HepG2 (cell line): ENCODE results near the gene KLHL8. TPM values are rescaled to one million over a fixed set of nuclear protein-coding genes. Genes with fewer than 3 reads are reported as not detected.

Experiments
- ATAC-seq: fragments of 200-7000 bp; cut with Tn5 transposase; 3 replicates; pipeline ENCODE4 v1.9.1; 2020; ENCODE audit warnings: mild to moderate bottlenecking, moderate library complexity
- BruUV-seq: library from RNA; stranded (reverse); fragments of 400-500 nt; replicated peaks from 2 replicates; lab custom pipeline; 2021; lab: Mats Ljungman, UMichigan
- CTCF ChIA-PET: fragments of 300-600 bp; formaldehyde crosslinking; extraction: SDS; loops from one replicate; lab custom pipeline; 2021; ENCODE audit warnings: low total read pairs, inconsistent platforms, low intra/inter-chr PET ratio; lab: Yijun Ruan, JAX
- POLR2A ChIA-PET: fragments of 350-600 bp; sonication (Branson Sonifier 250); formaldehyde crosslinking; loops from one replicate; lab custom pipeline; 2020; ENCODE audit warnings: antibody characterized with exemption, inconsistent platforms; lab: Yijun Ruan, JAX
- DNase-seq: peaks from one replicate; pipeline ENCODE4 v3.0.0-alpha.2; 2015; ENCODE audit warnings: low spot score
- FAIRE-seq: peaks from 3 replicates; lab custom pipeline; 2011; peaks lifted over from hg19 to GRCh38; lab: Jason Lieb, UNC
- H2AFZ ChIP-seq: one replicate; pipeline ENCODE4 v1.6.1; 2011; ENCODE audit warnings: low read length, inconsistent platforms
- H3K27ac ChIP-seq: fragments of 300-600 bp; 3 replicates; pipeline ENCODE4 v1.8.0; 2011; ENCODE audit warnings: mixed run types, mild to moderate bottlenecking, mixed read lengths, low read length, inconsistent platforms; ENCODE audit not compliant: insufficient read depth; ENCODE audit errors: extremely low read length
- H3K27me3 ChIP-seq, 2 experiments: fragments of 200-600 bp in 1 of 2; 2 replicates in 1 of 2; 3 replicates in 1 of 2; pipeline versions ENCODE4 v1.6.0 to v1.8.0; 2011; ENCODE audit warnings: low read length in 2 of 2, mild to moderate bottlenecking in 2 of 2, moderate library complexity in 2 of 2, inconsistent platforms in 1 of 2; ENCODE audit not compliant: insufficient read depth in 2 of 2, control insufficient read depth in 1 of 2
- H3K36me3 ChIP-seq, 2 experiments: fragments of 200-600 bp in 1 of 2; replicated peaks in 1 of 2; 2 replicates in 1 of 2; 3 replicates in 1 of 2; pipeline versions ENCODE4 v1.5.1 to v1.8.0; 2011; ENCODE audit warnings: low read length in 2 of 2, inconsistent platforms in 1 of 2; ENCODE audit not compliant: insufficient read depth in 2 of 2, control insufficient read depth in 1 of 2
- H3K4me1 ChIP-seq: 2 replicates; pipeline ENCODE4 v1.5.1; 2012; ENCODE audit warnings: low read length, inconsistent platforms; ENCODE audit not compliant: insufficient read depth
- H3K4me2 ChIP-seq: 2 replicates; pipeline ENCODE4 v1.6.0; 2011; ENCODE audit warnings: low read depth, low read length, inconsistent platforms
- H3K4me3 ChIP-seq, 3 experiments: fragments of 200-600 bp in 1 of 3; sonication (generic), shearing (Covaris generic) in 1 of 3; replicated peaks in 1 of 3; 2 replicates each; pipeline ENCODE4 v1.5.1; 2011 to 2016; ENCODE audit warnings: low read length in 3 of 3, inconsistent platforms in 2 of 3, low read depth in 2 of 3, mild to moderate bottlenecking in 2 of 3, control low read depth in 1 of 3, mixed read lengths in 1 of 3; ENCODE audit not compliant: insufficient read depth in 1 of 3
- H3K79me2 ChIP-seq: one replicate; pipeline ENCODE4 v1.6.1; 2011; ENCODE audit warnings: low read length, inconsistent platforms; ENCODE audit not compliant: insufficient read depth
- H3K9ac ChIP-seq: 2 replicates; pipeline ENCODE4 v1.6.0; 2011; ENCODE audit warnings: mild to moderate bottlenecking, low read depth, low read length, inconsistent platforms; ENCODE audit not compliant: insufficient read depth
- H3K9me3 ChIP-seq: 2 replicates; pipeline ENCODE4 v1.5.1; 2012; ENCODE audit warnings: mild to moderate bottlenecking, low read length
- H4K20me1 ChIP-seq: 2 replicates; pipeline ENCODE4 v1.6.0; 2011; ENCODE audit warnings: inconsistent platforms, mild to moderate bottlenecking, low read length, moderate library complexity; ENCODE audit not compliant: insufficient read depth
- ATM ChIP-seq: fragments of 450-650 bp; IDR thresholded peaks from 2 replicates; pipeline ENCODE4 v1.7.1; 2017; ENCODE audit warnings: mild to moderate bottlenecking, borderline replicate concordance
- CEBPB ChIP-seq: IDR thresholded peaks from 2 replicates; pipeline ENCODE4 v1.6.1; 2011; ENCODE audit warnings: low read depth, low read length, improper control_type of control experiment, borderline replicate concordance
- KLF16 ChIP-seq, 2 experiments: sonication (generic) in 1 of 2; formaldehyde crosslinking in 1 of 2; IDR thresholded peaks; 2 replicates each; pipeline versions ENCODE4 v1.6.1 to v1.8.0; 2016 to 2023; ENCODE audit warnings: missing genetic modification reagents in 2 of 2, missing compliant biosample characterization in 1 of 2
- RNF2 ChIP-seq: fragments of 450-650 bp; conservative IDR thresholded peaks from 2 replicates; pipeline ENCODE4 v1.6.1; 2016; ENCODE audit warnings: low read depth
- ZNF264 ChIP-seq: sonication (generic); formaldehyde crosslinking; IDR thresholded peaks from 2 replicates; pipeline ENCODE4 v1.4.0; 2020; ENCODE audit warnings: missing genetic modification reagents
- ZNF549 ChIP-seq: sonication (generic); formaldehyde crosslinking; IDR thresholded peaks from 2 replicates; pipeline ENCODE4 v1.5.0; 2020; ENCODE audit warnings: missing genetic modification reagents
- WGBS: methylation state at CpG from one replicate; pipeline ENCODE4 v1.1.6; 2017; ENCODE audit warnings: low lambda C conversion rate; 5-methylcytosine and 5-hydroxymethylcytosine counted together
- in situ Hi-C: cut with HindIII; loops from 2 replicates; pipeline ENCODE4 v1.10.0; 2017; ENCODE audit warnings: low pct_unique_long_range_greater_than_20kb; ENCODE audit not compliant: extremely low pct_ligation_motif_present
- intact Hi-C: fragments of 100-400 bp; cut with micrococcal nuclease; formaldehyde crosslinking; loops from one replicate; pipeline ENCODE4 v1.10.0; 2022; ENCODE audit not compliant: unreplicated experiment
- polyA plus RNA-seq, 8 experiments: library from polyadenylated mRNA; depleted of rRNA in 3 of 8; stranded (reverse) in 7 of 8; unstranded in 1 of 8; fragments of >200 nt; fragmentation: Illumina TruSeq in 4 of 8; extraction: Trizol in 4 of 8; gene quantifications; 2 replicates each; pipeline versions ENCODE4 v1.2.1 to v1.2.3, GENCODE V29; 2011 to 2016; ENCODE audit warnings: low read depth in 4 of 8, missing spikeins in 1 of 8, mixed read lengths in 1 of 8; ENCODE audit not compliant: insufficient read depth in 1 of 8
- total RNA-seq, 5 experiments: library from RNA; depleted of rRNA; stranded (reverse); fragments of >200 nt; fragmentation: Illumina TruSeq; extraction: Trizol; gene quantifications; 2 replicates each; pipeline ENCODE4 v1.2.3, GENCODE V29; 2016; ENCODE audit warnings: low read depth in 1 of 5

Gene KLHL8
- total and polyA plus RNA-seq, 2 of the 13 experiments (the other 11 are each of a cell fraction or from before 2014, with no cell fraction given), result 2.8 to 11.7 TPM

DNA sequence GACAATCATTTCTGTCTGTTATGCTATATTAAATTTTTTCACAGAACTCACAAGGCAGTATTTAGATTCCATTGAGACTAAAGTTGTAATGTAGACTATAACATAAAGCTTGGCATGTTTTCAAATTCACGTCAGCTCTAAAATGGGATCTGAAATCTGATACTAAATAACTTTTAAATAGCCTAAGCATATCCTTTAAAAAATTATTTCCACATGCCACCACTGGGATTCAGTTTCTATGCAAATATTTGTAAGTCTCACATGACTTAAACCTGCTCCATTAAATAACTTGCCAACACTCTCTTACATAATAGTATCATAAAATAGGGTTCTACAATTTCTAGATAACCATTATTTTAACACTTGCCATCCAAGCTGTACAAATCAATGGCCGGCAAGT, 32.4 kb downstream of the KLHL8 start:
- intact Hi-C loops, result no loop called here
- ChIA-PET CTCF (no interaction called here), POLR2A (no interaction called here)
- Histone ChIP-seq H3K4me2 (no peak overlapping the region), H2AFZ (no peak overlapping the region), H3K27ac (no peak overlapping the region), H3K9me3 (no peaks in the 10 kb centered on the region), H3K36me3 (no peaks in the 10 kb centered on the region), H3K4me3 (no peak overlapping the region), H3K79me2 (no peaks in the 10 kb centered on the region), H3K4me1 (no peaks in the 10 kb centered on the region), H4K20me1 (no peaks in the 10 kb centered on the region), H3K27me3 (no peaks in the 10 kb centered on the region), H3K9ac (no peak overlapping the region)
- TF ChIP-seq ATM, result no peak
- TF ChIP-seq ZNF264 (CRISPR knock-in tag), result no peak
- TF ChIP-seq KLF16 (CRISPR knock-in tag; IDR thresholded peaks at IDR 0.05), result no peak
- no peak for TF ChIP-seq RNF2
- FAIRE-seq (no peak), ATAC-seq (no peak), DNase-seq (no peak)
- in situ Hi-C loops, result no loop called here
- no TSS peak for BruUV-seq
- 91% methylated on average over 2 of the region's 2 CpGs for WGBS

DNA sequence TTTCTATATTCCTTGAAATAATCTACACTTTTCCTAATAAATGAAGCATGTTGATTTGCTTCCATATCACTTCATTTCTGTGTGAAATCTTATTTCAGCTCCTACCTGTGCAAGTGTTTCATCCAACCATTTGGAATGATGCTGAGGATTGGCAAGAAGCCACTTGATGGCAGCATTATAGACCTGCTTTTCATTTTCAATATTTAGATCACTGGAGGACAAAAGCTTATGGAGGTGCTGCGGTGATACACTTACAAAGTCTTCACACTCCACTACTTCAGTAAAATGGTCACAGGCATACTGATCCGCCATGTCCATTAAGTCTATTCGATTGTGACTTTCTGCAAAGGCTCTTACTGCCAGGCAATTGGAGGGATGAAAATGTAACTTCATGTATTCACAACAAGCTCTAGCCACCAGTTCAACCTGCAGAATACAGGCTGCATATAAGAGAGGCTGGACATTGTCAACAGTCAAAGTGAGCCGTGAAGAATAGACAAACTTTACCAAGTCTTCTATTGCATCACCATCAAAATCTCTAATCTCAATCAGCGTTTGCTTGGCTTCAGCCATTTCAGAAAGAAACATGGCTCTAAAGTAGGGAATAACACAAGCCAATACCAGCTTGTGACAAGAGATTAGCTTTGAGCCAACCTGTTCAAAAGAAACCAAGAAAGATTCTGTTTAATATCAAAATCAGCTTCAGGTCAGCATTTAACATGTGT, 35.1 kb downstream of the KLHL8 start:
- in situ Hi-C loops, result no loop called here
- whole genome bisulfite sequencing, result 85% methylated on average over 5 of the region's 5 CpGs
- POLR2A ChIA-PET, result no interaction called here

More for the DNA sequence above, 35.1 kb downstream of the KLHL8 start:
- intact Hi-C loops, result no loop called here
- Histone ChIP-seq H4K20me1 (no peaks in the 10 kb centered on the region), H3K27ac (no peak overlapping the region), H3K4me1 (no peaks in the 10 kb centered on the region), H3K27me3 (no peaks in the 10 kb centered on the region), H3K4me3 (no peak overlapping the region), H3K4me2 (no peak overlapping the region), H2AFZ (no peak overlapping the region), H3K9ac (no peak overlapping the region), H3K9me3 (no peaks in the 10 kb centered on the region), H3K36me3 (no peaks in the 10 kb centered on the region)
- FAIRE-seq (no peak), ATAC-seq (no peak), DNase-seq (no peak)
- BruUV-seq, result no TSS peak
- CTCF ChIA-PET, result no interaction called here
- no peak for TF ChIP-seq ZNF549 (CRISPR knock-in tag)
- TF ChIP-seq CEBPB, result peak; percentile 28; the same call in 1 of the 2 replicates
- TF ChIP-seq, all 625 proteins: peak for 1
- H3K79me2 ChIP-seq, result no peaks in the 10 kb centered on the region
